ENCODE measurements around the gene CFAP141.
A peak's percentile ranks its signal among the peaks of the same experiment; 100 is the strongest.

CFAP141 gene

DNA sequence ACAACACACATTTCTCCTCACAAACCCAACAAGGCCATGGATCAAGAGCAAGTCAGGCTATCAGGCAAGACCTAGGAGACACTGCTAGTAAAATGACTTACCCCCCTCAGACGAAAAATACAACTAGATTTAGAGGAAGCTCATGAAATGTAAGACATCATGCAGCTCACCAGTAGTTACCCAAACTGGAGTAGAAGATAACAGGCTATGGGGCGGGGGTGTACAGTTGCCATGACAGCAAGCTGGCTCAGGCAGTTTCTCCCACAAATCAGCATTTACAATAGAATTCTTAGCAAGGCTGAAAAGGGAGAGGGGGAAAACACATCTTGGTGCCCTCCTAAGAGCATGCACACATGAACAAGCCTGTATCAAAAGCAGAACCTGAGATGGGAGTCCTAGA lies 28.1 kb downstream of the CFAP141 start:
- ATAC-seq = no peak

DNA sequence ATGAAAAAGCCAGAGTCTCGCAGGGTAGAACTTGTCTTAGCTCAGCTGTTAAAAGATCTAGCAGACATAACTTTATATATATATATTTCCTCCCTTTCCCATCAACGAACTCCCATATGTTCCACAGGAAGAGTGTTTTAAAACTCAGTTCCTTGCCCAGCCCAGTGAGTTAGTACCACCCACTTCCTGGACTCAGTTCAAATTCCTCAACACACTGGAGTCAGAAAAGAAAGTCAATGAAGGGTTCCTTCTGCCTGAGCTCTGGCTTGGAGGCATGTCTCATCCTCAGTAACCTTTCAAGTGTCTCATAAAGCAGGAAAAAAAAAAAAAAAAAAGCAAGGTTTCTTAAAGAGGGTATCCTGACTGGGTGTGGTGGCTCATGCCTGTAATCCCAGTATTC lies 29.8 kb downstream of the CFAP141 start:
- TF ChIP-seq ZNF8 (CRISPR knock-in tag; IDR thresholded peaks at IDR 0.05) = no peak
- no peak for TF ChIP-seq CREB5 (CRISPR knock-in tag; IDR thresholded peaks at IDR 0.05; ENCODE audit: low read depth)
- no peak for TF ChIP-seq OSR1 (CRISPR knock-in tag; IDR thresholded peaks at IDR 0.05)
- no peak for TF ChIP-seq ZFP3 (CRISPR knock-in tag; IDR thresholded peaks at IDR 0.05)
- TF ChIP-seq, protein P1, sequence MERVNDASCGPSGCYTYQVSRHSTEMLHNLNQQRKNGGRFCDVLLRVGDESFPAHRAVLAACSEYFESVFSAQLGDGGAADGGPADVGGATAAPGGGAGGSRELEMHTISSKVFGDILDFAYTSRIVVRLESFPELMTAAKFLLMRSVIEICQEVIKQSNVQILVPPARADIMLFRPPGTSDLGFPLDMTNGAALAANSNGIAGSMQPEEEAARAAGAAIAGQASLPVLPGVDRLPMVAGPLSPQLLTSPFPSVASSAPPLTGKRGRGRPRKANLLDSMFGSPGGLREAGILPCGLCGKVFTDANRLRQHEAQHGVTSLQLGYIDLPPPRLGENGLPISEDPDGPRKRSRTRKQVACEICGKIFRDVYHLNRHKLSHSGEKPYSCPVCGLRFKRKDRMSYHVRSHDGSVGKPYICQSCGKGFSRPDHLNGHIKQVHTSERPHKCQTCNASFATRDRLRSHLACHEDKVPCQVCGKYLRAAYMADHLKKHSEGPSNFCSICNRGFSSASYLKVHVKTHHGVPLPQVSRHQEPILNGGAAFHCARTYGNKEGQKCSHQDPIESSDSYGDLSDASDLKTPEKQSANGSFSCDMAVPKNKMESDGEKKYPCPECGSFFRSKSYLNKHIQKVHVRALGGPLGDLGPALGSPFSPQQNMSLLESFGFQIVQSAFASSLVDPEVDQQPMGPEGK (CRISPR knock-in tag; IDR thresholded peaks at IDR 0.05; ENCODE audit: borderline replicate concordance) = no peak
- TF ChIP-seq BACH2 (CRISPR knock-in tag; IDR thresholded peaks at IDR 0.05; ENCODE audit: borderline replicate concordance) = no peak
- TF ChIP-seq ISL1 (CRISPR knock-in tag; IDR thresholded peaks at IDR 0.05) = no peak
- no peak for TF ChIP-seq POU6F1 (CRISPR knock-in tag; IDR thresholded peaks at IDR 0.05; ENCODE audit: borderline replicate concordance, low read depth)
- TF ChIP-seq TOX (CRISPR knock-in tag; IDR thresholded peaks at IDR 0.05; ENCODE audit: borderline replicate concordance) = no peak
- TF ChIP-seq GLIS3 (CRISPR knock-in tag; IDR thresholded peaks at IDR 0.05) = no peak
- TF ChIP-seq ZNF70 (CRISPR knock-in tag; IDR thresholded peaks at IDR 0.05) = no peak
- no peak for TF ChIP-seq SNAI2 (CRISPR knock-in tag; IDR thresholded peaks at IDR 0.05)
- no peak for TF ChIP-seq CSDC2 (CRISPR knock-in tag; IDR thresholded peaks at IDR 0.05)
- TF ChIP-seq RARB (CRISPR knock-in tag; IDR thresholded peaks at IDR 0.05) = no peak
- ATAC-seq = peak; percentile 77

More for the DNA sequence above, 28.1 kb downstream of the CFAP141 start:
- TF ChIP-seq OSR1 (CRISPR knock-in tag; IDR thresholded peaks at IDR 0.05) = no peak
- TF ChIP-seq ISL1 (CRISPR knock-in tag; IDR thresholded peaks at IDR 0.05) = no peak
- no peak for TF ChIP-seq CREB5 (CRISPR knock-in tag; IDR thresholded peaks at IDR 0.05; ENCODE audit: low read depth)
- no peak for TF ChIP-seq ZNF8 (CRISPR knock-in tag; IDR thresholded peaks at IDR 0.05)
- no peak for TF ChIP-seq PPARA (CRISPR knock-in tag; IDR thresholded peaks at IDR 0.05; ENCODE audit: borderline replicate concordance)
- no peak for TF ChIP-seq TCF4 (CRISPR knock-in tag; IDR thresholded peaks at IDR 0.05; ENCODE audit: borderline replicate concordance)
- TF ChIP-seq, protein P1 (CRISPR knock-in tag; IDR thresholded peaks at IDR 0.05; ENCODE audit: borderline replicate concordance) = no peak
- no peak for TF ChIP-seq SNAI2 (CRISPR knock-in tag; IDR thresholded peaks at IDR 0.05)

GRCh38 chr1:154174654-154175053 lies 31.5 kb downstream of the CFAP141 start:
- TF ChIP-seq ARNTL (CRISPR knock-in tag; IDR thresholded peaks at IDR 0.05; ENCODE audit: borderline replicate concordance, low read depth) (no peak), BACH2 (CRISPR knock-in tag; IDR thresholded peaks at IDR 0.05; ENCODE audit: borderline replicate concordance) (no peak), CSRNP3 (CRISPR knock-in tag; IDR thresholded peaks at IDR 0.05) (no peak), TSHZ2 (CRISPR knock-in tag; IDR thresholded peaks at IDR 0.05) (no peak), ESRRG (CRISPR knock-in tag; IDR thresholded peaks at IDR 0.05) (no peak), ZFP3 (CRISPR knock-in tag; IDR thresholded peaks at IDR 0.05) (no peak), ZNF8 (CRISPR knock-in tag; IDR thresholded peaks at IDR 0.05) (no peak), CREB5 (CRISPR knock-in tag; IDR thresholded peaks at IDR 0.05; ENCODE audit: low read depth) (no peak), ZFP30 (CRISPR knock-in tag; IDR thresholded peaks at IDR 0.05) (no peak), SNAI2 (CRISPR knock-in tag; IDR thresholded peaks at IDR 0.05) (no peak), OSR1 (CRISPR knock-in tag; IDR thresholded peaks at IDR 0.05) (no peak), POU6F1 (CRISPR knock-in tag; IDR thresholded peaks at IDR 0.05; ENCODE audit: borderline replicate concordance, low read depth) (no peak), RARB (CRISPR knock-in tag; IDR thresholded peaks at IDR 0.05) (no peak)
- no peak for ATAC-seq
